ENCODE data around the gene IFNA6.
"Not testable (repeated sequence)": the region's sequence is repeated elsewhere in the genome, so short reads cannot be mapped to it uniquely, and the experiment has no call there.

IFNA6 gene

DNA sequence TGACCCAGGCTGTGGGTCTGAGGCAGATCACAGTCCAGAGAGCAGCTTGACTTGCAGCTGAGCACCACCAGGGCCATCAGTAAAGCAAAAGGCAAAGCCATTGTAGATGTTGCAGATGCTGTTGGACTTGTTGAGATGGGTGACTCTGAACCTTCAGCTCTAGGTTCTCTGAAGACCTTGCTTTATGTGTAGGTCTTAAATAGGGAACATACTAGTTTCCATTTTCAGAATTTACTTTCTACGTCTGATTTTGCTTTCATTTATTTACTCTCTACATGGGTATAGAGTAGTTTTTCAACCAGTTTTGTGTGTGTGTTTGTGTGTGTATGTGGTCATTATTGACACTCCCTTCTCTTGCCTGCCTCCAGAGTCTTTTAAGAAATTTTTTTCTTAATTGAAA is at the start of gene IFNA6:
Gene IFNA6, minus strand, starts transcription at position 101 of the 400 bp plus-strand sequence. Its CDS starts 0 bp downstream, at position 101.
- no peak for DNase-seq (ENCODE audit: low spot score)

GRCh38 chr9:21399956-21400355 is 49.3 kb upstream of the IFNA6 start:
- DNase-seq (ENCODE audit: low spot score): no peak

GRCh38 chr9:21398955-21399489 is 48.3 kb upstream of the IFNA6 start:
- no peak for DNase-seq (ENCODE audit: low spot score)

GRCh38 chr9:21395778-21396717 is 45.4 kb upstream of the IFNA6 start:
- no peak for DNase-seq (ENCODE audit: low spot score)

DNA sequence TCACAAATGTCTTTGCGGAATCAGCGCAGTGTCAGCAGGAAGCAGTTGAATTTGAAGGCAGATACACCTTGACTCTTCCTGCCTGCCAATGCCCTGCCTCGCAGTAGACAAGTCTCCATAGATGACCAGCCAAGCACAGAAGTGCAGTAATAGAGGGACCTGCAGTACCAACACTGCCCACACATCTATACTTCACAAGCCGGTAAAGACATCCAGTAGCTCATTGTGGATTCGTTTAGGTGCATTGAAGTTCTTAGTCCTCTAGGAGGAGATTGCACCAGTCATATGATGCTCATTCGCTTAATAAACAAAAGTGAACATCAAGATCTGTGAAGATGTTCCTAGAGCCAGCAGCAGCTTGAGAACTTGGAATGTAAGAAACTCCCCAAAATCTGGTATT is 41.6 kb upstream of the IFNA6 start:
- DNase-seq (ENCODE audit: low spot score): no peak

DNA sequence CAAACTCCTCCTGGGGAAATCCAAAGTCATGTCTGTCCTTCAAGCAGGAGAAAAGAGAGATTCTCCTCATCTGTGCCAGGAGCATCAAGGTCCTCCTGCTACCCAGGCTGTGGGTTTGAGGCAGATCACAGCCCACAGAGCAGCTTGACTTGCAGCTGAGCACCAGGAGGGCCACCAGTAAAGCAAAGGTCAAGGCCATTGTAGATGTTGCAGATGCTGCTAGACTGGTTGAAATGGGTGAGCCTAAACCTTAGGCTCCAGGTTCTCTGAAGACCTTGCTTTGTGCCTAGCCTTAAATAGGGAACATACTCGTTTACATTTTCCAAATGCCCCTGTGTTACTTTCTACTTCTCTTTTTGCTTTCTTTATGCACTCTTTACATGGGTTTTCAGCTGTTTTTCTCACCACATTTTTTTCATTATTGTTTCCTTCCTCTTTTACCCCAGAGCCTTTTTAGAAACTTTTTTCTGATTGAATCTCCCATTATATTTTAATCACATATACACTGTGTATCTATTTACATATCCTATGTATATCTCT is 34.5 kb upstream of the IFNA6 start, which contains the start of gene IFNA2:
Gene IFNA2, minus strand, starts transcription at position 268 of the 540 bp plus-strand sequence. Its CDS starts 69 bp downstream, at position 199.
- DNase-seq (ENCODE audit: low spot score): no peak

- DNase-seq (ENCODE audit: low spot score): no peak
These were observed 32.9 kb upstream of the IFNA6 start for GRCh38 chr9:21383627-21384026.

GRCh38 chr9:21381448-21382339 is 31.0 kb upstream of the IFNA6 start:
- no peak for DNase-seq (ENCODE audit: low spot score)

- not testable (repeated sequence) for DNase-seq (ENCODE audit: low spot score)
These were observed 20.8 kb upstream of the IFNA6 start for GRCh38 chr9:21371467-21371866.

GRCh38 chr9:21367957-21368356 is 17.3 kb upstream of the IFNA6 start, which contains the start of gene IFNA13:
Gene IFNA13, minus strand, starts transcription at chr9:21368057. Its CDS starts 47 bp downstream, at chr9:21368010.
- no peak for DNase-seq (ENCODE audit: low spot score)

- DNase-seq (ENCODE audit: low spot score): not testable (repeated sequence)
These were observed 16.5 kb upstream of the IFNA6 start for GRCh38 chr9:21367169-21367568.

DNA sequence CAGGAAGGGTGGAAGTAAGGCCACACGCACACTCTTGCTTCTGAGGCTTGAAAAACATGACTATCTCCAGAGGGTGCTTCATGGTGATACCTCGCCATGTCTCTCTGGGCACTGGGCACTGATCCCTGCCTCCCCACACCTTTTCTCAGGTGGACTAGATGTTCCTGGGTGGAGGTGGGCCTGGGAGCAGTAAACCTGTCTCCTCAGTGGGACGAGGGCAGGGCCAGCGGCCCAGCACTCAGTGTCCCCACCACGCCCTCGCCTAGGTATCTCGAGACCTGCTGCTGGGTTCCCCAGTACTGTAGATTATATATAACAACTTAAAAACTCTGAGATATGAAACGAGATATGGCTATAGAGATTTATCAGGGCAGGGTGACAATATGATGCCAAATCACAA is 11.6 kb upstream of the IFNA6 start:
- no peak for DNase-seq (ENCODE audit: low spot score)

GRCh38 chr9:21357479-21358460 is 7.1 kb upstream of the IFNA6 start:
- DNase-seq (ENCODE audit: low spot score): no peak

GRCh38 chr9:21348430-21348970 is 2.2 kb downstream of the IFNA6 start:
- DNase-seq (ENCODE audit: low spot score): no peak

DNA sequence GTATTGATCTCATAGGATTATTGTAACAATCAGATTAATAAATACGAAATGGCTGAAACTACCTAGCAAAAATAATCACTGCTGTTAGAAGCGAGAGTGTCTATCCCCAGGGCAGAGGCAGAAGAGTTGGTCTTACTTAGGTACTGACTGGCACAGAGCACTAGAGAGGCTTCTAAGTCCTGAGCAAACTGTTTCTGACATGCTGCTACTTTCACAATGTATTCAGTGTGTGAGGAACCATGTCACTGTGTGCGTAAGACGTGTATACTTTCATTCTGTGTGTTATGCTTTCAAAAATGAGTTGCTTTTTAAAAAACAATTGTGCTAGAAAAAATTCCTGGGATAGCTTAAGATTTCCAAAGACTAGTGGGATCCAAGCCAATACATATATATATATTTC is 10.0 kb downstream of the IFNA6 start:
- DNase-seq (ENCODE audit: low spot score): no peak

DNA sequence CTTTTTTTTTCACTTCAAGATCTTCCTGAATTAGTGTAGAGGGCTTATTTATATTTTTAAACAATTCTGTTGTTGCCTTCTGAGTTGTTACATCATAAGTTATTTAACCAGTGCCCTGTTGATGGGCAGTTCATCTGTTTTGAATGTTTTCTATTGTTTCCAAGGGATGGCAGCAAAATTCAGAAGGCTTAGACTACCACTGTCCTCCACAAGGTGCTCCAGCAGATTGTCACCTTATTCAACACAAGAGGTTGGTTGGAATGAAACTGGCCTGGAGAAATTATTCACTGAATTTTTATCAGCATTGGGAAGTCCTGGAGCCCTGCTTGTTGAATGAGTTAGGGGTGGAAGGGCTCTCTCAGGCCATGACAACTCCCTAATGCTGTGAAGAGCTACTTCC is 14.2 kb downstream of the IFNA6 start:
- no peak for DNase-seq (ENCODE audit: low spot score)

DNA sequence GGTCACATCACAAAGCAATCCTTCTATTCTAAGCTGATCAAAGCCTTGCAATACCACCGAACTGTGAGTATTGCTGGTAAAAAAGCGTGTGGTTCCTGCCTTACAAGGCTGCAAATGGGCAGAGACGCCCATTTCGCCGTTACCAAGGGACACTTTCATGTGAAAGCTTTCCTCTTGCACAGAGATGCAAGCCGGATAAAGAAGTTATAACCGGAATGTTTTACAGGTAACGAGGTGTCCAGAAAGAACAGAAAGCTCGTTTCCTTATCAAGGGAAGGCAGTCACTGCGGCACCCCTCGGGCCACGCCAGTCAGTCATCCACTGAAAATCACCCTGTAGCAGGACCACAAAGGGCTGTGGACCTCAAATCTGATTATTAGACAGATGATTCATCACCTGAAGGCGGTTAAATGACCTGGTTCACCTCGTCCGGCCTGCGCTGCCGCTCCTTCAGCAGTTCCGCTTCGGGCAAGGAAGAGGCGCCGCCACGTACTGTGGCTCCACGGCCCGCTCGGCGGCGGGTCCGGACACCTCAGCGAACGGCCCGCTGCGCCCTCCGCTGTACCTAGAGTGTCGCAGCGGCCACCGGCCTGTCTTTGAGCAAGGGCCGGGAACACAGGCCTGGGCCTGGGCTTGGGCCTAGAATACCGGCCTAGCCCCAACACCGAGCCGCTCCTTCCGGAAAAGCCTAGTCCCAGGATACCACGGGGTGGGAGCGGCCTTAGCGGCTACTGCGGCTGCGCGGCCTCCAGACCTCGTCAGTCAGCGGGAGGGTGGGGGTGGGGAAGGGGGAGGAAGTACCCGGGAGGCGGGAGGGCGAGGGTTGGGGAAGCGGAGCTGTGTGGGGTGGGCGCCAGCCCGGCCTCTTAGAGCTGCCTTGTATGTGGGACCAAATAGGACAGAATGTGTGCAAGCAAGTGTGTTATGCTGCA is 15.7 kb downstream of the IFNA6 start, which contains the start of gene KLHL9:
Gene KLHL9, minus strand, starts transcription at position 704 of the 932 bp plus-strand sequence. Its CDS starts 545 bp downstream, at position 159.
- DNase-seq (ENCODE audit: low spot score): peak; percentile 94

DNA sequence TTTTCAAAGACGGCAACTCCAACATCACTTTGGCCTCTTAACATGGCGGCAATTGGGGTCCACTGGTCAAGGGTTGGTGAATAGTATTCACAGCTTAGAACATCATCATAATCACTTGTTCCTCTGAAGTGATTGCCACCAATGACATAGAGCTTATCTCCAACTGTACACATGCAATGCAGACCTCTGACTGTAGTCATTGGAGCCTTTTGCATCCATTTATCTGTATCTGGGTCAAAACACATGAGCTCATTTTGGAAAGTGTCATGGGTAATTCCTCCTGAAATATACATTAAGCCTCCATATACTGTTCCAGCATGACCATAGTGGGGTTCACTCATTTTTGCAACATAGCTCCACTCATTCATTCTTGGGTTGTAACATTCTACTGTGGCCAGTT is 17.5 kb downstream of the IFNA6 start:
- DNase-seq (ENCODE audit: low spot score): no peak

All from hepatic stellate cell (primary cell).